ENCODE data around the gene DHX32.
"Not testable (repeated sequence)": the region's sequence is repeated elsewhere in the genome, so short reads cannot be mapped to it uniquely, and the experiment has no call there.

The DHX32 gene

DNA sequence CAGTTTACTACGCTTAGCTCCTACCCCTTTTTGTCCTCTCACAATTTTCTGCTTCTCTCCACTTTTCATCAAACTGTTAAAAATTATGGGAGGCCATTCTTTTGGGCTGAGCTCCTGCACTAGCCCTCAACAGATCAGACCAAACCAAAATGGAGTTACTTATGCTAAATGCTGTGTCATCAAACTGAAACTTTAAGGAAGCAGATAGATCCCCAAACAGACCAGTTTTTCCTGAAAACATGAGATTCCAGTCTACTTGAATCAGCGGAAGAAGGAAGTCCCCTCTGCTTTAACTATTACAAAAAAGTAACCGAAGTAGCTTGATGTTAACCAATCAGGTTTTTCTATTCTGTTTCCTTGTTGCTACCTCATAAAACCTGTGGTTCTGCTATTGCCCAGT is 35.9 kb upstream of the DHX32 start:
- no peak overlapping the region for H3K4me3 ChIP-seq (ENCODE audit: control insufficient read depth, low read depth, low read length)
- TF ChIP-seq, protein P1, sequence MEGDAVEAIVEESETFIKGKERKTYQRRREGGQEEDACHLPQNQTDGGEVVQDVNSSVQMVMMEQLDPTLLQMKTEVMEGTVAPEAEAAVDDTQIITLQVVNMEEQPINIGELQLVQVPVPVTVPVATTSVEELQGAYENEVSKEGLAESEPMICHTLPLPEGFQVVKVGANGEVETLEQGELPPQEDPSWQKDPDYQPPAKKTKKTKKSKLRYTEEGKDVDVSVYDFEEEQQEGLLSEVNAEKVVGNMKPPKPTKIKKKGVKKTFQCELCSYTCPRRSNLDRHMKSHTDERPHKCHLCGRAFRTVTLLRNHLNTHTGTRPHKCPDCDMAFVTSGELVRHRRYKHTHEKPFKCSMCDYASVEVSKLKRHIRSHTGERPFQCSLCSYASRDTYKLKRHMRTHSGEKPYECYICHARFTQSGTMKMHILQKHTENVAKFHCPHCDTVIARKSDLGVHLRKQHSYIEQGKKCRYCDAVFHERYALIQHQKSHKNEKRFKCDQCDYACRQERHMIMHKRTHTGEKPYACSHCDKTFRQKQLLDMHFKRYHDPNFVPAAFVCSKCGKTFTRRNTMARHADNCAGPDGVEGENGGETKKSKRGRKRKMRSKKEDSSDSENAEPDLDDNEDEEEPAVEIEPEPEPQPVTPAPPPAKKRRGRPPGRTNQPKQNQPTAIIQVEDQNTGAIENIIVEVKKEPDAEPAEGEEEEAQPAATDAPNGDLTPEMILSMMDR (conservative IDR thresholded peaks at IDR 0.05; ENCODE audit: control insufficient read depth, insufficient read depth, low read depth, low read length), result no peak
- no peak for DNase-seq (ENCODE audit: low read depth)

DNA sequence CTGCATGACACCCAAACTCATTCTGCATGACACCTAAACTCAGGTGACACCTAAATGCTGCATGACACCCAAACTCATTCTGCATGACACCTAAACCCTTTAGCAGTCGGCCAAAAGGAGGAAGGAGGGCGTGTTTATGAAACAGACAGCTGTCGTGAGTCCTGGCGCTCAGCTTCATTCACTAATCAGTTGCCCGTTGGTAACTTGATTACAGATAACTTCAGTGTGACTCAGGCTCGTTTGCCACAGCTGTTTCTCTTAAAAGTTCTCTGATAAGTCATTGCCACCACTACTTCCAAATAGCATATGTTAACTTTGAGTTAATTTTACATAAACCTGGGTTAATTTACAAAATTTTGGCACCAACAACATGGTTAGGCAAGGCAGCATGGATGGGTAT is 32.2 kb upstream of the DHX32 start:
- DNase-seq (ENCODE audit: low read depth); H3K4me3 ChIP-seq (ENCODE audit: control insufficient read depth, low read depth, low read length): not testable (repeated sequence)

DNA sequence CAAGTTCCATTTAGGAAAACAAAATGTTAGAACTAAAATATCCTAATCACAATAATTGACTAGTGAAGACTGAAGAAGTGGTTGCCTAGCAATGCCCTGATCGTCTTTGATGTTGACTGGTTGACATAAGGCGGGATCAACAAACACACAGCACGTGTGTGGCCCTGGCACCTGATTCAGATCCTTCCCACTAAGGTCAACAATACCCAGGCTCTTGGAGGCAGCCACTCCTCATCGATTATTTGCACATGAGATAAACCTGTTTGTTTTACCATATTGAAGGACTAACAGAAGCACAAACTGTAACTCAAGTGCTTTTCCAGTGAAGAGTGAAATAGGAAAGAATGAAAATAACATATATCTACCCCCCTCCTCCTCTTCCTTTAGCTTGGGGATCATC is 30.9 kb upstream of the DHX32 start:
- TF ChIP-seq, protein P1 (conservative IDR thresholded peaks at IDR 0.05; ENCODE audit: control insufficient read depth, insufficient read depth, low read depth, low read length), result no peak
- no peak overlapping the region for H3K4me3 ChIP-seq (ENCODE audit: control insufficient read depth, low read depth, low read length)
- DNase-seq (ENCODE audit: low read depth), result no peak

DNA sequence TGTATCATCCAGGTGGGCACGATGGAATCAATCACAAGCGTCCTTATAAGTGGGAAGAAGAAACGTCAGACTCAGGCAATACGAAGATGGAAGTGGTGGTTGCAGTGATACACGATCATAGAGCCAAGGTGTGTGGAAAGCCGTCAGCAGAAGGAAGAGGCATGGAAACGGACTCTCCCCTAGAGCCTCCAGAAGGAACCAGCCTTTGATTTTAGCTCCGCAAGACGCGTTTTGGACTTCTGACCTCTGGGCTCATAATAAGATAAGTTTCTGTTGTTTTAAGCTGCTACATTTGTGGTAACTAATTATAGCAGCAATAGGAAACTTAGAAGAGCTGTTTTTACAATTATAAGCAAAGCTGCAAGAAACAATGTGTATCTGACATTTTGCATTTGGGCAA is 30.1 kb upstream of the DHX32 start:
- no peak for DNase-seq (ENCODE audit: low read depth)
- TF ChIP-seq, protein P1 (conservative IDR thresholded peaks at IDR 0.05; ENCODE audit: control insufficient read depth, insufficient read depth, low read depth, low read length), result no peak
- no peak overlapping the region for H3K4me3 ChIP-seq (ENCODE audit: control insufficient read depth, low read depth, low read length)

DNA sequence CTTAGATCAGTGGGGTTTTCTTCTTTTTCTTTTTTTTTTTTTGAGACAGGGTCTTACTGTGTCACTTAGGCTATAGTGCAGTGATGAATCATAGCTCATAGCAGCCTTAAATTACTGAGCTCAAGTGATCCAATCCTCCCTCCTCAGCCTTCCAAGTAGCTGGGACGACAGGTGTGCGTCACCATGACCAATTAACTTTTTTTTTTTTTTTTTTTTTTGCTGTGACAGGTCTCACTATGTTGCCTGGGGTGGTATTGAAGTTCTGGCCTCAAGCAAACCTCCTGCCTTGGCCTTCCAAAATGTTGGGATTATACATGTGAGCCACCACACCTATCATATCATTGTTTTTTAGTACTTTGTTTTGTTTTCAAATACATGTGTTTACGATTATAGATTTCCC is 28.4 kb upstream of the DHX32 start:
- not testable (repeated sequence) for DNase-seq (ENCODE audit: low read depth); H3K4me3 ChIP-seq (ENCODE audit: control insufficient read depth, low read depth, low read length)

DNA sequence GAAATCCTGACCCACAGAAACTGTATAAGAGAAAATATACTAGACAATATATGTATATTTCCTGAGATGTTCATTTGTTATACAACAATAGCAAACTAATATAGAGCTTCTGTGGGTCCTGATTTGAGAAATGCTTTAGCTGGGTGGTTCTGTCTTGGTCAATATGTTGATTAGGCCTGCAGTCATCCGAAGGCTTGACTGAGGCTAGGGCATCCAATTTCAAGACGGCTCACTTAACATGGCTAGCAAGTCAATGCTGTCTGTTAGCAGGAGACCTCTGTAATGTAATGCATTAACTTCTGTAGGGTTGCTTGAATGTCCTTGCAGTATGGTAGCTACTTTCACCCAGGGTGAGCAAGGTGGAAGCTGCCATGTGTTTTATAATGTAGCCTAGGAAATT is 27.7 kb upstream of the DHX32 start:
- not testable (repeated sequence) for H3K4me3 ChIP-seq (ENCODE audit: control insufficient read depth, low read depth, low read length); DNase-seq (ENCODE audit: low read depth)

DNA sequence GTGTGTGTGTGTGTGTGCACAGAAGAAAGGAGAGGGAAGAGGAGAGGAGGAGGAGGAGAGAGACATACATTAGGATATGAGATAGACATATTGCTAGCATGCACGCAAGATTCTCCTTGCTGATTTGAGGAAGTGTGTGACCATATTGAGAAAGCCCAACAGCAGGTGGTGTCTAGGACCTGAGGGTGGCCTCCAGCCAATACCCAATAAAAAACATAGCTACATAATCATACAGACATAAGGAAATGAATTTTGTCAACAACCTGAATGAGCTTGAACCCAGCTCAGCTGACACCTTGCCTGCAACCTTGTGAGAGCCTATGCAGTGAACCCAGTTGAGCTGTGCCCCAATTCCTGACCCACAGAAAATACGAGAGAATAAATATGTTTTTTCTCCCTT is 26.5 kb upstream of the DHX32 start:
- not testable (repeated sequence) for H3K4me3 ChIP-seq (ENCODE audit: control insufficient read depth, low read depth, low read length); DNase-seq (ENCODE audit: low read depth)

DNA sequence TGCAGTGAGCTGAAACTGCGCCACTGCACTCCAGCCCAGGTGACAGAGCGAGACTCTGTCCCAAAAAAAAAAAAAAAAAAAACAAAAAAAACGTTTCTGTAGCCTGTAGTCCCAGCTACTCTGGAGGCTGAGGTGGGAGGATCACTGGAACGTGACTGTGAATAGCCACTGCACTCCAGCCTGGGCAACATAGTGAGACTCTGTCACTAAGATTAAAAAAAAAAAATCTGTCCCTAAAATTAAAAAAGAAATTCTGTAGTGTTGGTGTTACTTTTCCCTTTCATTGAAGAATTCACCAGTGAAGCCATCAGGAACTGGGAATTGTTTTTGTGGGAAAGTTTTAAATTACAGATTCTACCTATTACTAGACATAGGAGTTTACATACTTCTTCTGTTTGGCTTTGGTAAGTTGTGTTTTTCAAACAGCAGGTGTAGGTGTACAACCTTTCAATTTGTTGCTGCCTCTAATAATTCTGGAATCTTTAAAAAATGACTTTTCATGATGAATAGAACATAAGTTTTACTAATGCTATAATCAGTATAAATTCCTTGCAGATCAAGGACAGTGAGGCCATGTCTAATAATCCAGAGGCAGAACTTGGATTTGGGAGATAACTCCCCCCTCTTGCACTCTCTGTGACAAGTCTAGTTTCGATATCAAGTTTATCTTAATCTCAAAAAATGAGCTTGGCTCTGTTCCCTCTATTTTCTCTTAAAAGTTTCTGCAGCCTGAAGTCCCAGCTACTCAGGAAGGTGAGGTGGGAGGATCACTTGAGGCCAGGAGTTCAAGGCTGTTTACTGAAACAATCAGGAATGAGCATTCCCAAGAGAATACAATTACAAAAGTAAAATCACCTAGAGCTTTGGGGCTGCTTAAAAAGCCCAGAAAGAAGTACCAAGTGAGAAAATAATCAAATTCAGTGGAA is 24.2 kb upstream of the DHX32 start:
- not testable (repeated sequence) for DNase-seq (ENCODE audit: low read depth); H3K4me3 ChIP-seq (ENCODE audit: control insufficient read depth, low read depth, low read length)

DNA sequence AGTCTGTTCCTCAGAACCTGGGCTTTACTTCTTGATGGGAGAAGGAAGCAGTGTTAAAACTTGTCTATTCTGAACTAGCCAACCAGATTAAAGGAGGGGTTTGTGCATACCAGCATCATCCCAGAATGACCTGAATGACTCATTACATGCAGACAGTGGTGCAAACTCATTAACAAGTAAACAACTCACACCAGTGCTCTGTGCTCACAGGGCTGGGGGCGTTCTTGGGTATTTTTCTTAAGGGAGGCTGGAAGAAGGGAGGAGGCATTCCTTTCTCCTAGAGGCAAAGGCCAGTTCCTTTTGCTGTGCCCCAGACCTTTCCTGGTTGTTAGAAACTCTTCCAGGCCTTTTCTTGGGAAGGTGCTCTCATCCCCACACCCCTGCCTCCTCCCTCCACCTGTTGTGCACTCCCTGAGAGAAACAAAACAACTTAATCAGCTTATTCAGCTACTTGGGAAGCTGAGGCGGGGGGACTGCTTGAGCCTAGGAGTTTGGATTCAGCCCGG is 22.1 kb upstream of the DHX32 start:
- H3K4me3 ChIP-seq (ENCODE audit: control insufficient read depth, low read depth, low read length), result not testable (repeated sequence)
- DNase-seq (ENCODE audit: low read depth), result peak; percentile 28

DNA sequence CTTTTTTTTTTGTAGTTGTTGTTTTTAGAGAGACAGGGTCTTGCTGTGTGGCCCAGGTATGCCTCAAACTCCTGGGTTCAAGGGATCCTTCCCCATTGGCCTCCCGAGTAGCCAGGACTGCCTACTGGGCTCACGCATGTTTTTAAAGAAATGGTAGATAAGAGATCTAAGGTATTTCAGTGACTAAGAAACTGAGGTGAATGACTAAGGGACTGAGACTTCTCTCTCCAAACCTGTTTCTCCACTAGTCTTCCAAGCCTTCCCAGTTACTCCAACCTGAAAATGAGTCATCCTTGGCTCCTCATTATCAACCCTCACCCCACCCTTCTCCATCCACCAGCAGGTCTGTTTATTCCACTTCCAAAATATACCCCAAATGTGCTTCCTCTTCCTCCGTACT is 19.9 kb upstream of the DHX32 start:
- H3K4me3 ChIP-seq (ENCODE audit: control insufficient read depth, low read depth, low read length); DNase-seq (ENCODE audit: low read depth): not testable (repeated sequence)

DNA sequence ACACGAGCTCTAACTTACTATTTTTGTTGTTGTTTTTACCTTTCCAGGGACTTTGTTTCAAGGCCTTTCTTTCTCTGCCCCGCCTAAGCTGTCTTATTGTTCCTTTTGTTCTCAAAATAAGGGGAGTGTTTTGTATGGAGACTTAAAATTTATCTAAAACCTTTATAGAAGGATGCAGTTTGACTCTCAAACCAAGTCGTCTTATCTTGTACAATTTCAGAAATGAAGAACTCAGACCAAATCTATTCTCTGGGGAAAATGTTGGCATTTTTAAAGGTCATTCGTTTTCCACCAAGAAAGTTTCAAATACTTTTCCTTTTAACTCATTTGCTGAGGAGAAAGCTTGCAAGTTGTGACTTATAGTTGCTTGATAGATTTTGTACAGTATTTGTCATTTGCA is 16.2 kb upstream of the DHX32 start:
- not testable (repeated sequence) for H3K4me3 ChIP-seq (ENCODE audit: control insufficient read depth, low read depth, low read length); DNase-seq (ENCODE audit: low read depth)

DNA sequence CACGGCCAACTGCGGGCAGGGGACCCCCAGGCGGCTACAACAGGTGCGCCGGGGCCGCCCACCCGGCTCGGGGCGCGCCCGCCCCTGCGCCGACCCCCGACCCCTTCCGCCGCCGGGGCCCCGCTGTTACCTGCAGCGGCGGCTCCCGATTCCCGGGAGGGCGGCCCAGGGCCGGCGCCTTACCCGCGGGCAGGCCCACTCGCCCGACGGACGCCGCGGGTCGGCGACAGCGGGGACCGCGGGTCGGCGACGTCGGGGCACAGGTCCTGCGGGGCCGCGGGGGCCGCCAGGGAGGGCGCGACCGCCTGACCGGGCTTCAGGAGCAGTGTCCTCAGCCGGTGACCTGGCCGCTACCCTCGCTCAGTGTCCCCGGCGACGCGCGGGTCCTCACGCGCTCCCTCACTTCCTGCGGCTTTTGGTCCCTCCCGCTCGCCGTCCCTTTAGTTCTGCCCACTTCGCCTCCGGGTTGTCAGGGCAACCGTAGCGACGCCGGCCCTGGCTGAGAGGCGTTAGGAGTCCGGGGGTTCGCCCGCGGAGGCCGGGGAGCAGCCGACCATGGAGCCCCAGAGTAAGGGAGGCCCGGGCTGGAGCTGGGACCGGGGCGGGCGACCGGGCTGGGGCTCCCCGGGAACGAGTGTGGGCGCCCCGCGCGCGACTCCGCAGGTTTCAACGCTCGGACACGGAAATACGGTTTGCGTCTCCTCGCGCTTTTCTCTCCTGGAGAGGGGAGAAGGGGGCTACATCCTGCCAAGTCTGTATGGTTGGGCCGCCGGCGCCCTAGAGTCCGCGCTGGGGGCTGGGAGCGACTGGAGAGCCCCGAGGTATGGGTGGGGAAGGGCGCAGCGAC is 15.2 kb upstream of the DHX32 start, which contains the start of gene FANK1:
FANK1 (plus strand) TSS at position 477 of the 847 bp plus-strand sequence; CDS start at position 556, 79 bp downstream.
- peak; percentile 82 for DNase-seq (ENCODE audit: low read depth)
- H3K4me3 ChIP-seq (ENCODE audit: control insufficient read depth, low read depth, low read length), result peak within 1 kb of the TSS; percentile 72

DNA sequence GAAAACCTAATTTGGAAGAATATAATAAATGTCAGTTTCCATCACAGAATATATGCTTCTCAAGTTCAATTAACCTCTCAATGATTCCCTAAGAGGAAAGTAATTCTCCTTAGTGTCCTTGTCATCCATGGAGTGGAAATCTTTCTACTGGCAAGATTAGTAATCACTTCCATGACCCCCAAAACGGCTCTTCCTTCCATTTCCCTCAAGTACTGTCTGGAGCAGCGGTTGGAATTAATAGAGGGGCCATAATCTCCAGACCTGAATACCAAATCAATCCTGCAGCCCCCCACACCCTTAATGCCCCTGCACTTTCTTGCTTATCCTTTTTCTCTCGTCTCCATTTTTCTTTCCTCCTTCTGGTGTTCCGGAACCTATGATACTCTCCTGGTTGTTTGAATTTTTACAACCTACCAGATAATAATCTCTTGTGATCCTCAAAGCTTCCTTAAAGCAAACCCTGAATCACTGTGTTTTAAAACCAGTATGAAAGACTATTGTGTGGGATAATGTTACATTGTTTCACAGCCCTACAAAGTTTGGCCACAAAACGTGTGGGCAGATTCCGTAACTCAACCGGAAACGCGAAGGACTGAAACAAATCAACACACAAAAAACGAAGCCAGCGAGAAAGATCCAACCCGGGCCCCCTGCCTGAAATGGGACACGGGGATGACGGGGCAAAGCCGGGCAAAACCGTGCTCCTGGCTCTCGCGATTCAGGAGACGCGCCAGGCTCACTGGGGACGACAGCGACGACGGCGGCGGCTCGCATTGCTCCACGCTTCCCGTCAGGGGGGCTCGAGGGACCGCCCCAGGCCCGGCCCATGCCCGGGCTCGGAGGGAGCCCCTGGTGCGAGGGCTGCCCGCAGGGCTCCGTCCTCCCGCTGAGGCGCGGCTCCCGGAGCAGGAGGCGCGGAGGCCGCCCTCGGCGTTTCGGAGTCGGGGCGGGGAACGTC is 14.3 kb upstream of the DHX32 start:
- peak; percentile 59 for DNase-seq (ENCODE audit: low read depth)

More for the DNA sequence above, 14.3 kb upstream of the DHX32 start:
- H3K4me3 ChIP-seq (ENCODE audit: control insufficient read depth, low read depth, low read length), result peak overlapping the region; percentile 53
